GM23248 (cell line): Measurements from ENCODE around the gene KHSRP.

Experiments used
- EZH2 ChIP-seq: fragments of 200-600 bp; sonication (generic); IDR thresholded peaks from 2 replicates; pipeline ENCODE4 v1.6.1; 2018; ENCODE audit warnings: antibody characterized with exemption, mild to moderate bottlenecking; ENCODE audit not compliant: insufficient read depth, poor library complexity, severe bottlenecking
- EZH2phosphoT487 ChIP-seq: fragments of 200-600 bp; sonication (generic); IDR thresholded peaks from 2 replicates; pipeline ENCODE4 v1.6.1; 2018; ENCODE audit warnings: antibody characterized with exemption, moderate library complexity, mild to moderate bottlenecking, low read depth; ENCODE audit not compliant: insufficient read depth

- TF ChIP-seq EZH2phosphoT487 (no peak), EZH2 (no peak)
Observed at GRCh38 chr19:6413291-6413690, 11.3 kb downstream of the KHSRP start.
